Measurements from ENCODE around the gene PDE4A.

- TF ChIP-seq, protein P1, sequence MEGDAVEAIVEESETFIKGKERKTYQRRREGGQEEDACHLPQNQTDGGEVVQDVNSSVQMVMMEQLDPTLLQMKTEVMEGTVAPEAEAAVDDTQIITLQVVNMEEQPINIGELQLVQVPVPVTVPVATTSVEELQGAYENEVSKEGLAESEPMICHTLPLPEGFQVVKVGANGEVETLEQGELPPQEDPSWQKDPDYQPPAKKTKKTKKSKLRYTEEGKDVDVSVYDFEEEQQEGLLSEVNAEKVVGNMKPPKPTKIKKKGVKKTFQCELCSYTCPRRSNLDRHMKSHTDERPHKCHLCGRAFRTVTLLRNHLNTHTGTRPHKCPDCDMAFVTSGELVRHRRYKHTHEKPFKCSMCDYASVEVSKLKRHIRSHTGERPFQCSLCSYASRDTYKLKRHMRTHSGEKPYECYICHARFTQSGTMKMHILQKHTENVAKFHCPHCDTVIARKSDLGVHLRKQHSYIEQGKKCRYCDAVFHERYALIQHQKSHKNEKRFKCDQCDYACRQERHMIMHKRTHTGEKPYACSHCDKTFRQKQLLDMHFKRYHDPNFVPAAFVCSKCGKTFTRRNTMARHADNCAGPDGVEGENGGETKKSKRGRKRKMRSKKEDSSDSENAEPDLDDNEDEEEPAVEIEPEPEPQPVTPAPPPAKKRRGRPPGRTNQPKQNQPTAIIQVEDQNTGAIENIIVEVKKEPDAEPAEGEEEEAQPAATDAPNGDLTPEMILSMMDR (IDR thresholded peaks at IDR 0.05; ENCODE audit: control extremely low read depth in 1 of 3, insufficient read depth in 1 of 3, low read depth in 1 of 3, low read length in 3 of 3) = no peak
- TF ChIP-seq, protein P2, sequence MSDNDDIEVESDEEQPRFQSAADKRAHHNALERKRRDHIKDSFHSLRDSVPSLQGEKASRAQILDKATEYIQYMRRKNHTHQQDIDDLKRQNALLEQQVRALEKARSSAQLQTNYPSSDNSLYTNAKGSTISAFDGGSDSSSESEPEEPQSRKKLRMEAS (IDR thresholded peaks at IDR 0.05) = no peak
- no peak for TF ChIP-seq EP300 (IDR thresholded peaks at IDR 0.05; ENCODE audit: borderline replicate concordance in 1 of 2, low read depth in 2 of 2, low read length in 2 of 2)
- TF ChIP-seq PHF8 (conservative IDR thresholded peaks at IDR 0.05; ENCODE audit: low read depth, low read length) = no peak
- TF ChIP-seq TAF1 (IDR thresholded peaks at IDR 0.05; ENCODE audit: low read depth, low read length) = no peak
- no peak for TF ChIP-seq HDAC6 (IDR thresholded peaks at IDR 0.05; ENCODE audit: low read depth, low read length)
Observed at GRCh38 chr19:10393137-10393536, 27.2 kb upstream of the PDE4A start.

All from H1 (cell line).